LNCaP clone FGC (cell line): ENCODE results near the gene PVALB.

Experiments
- DNase-seq: peaks from one replicate; pipeline ENCODE4 v3.0.0-alpha.2; 2011; ENCODE audit warnings: low read depth
- H3K4me3 ChIP-seq: 2 replicates; pipeline ENCODE4 v1.5.1; 2011; ENCODE audit warnings: mild to moderate bottlenecking, low read depth, low read length, control low read depth
- CTCF ChIP-seq: IDR thresholded peaks from 2 replicates; pipeline ENCODE4 v1.5.1; 2012; ENCODE audit warnings: mild to moderate bottlenecking; ENCODE audit not compliant: control insufficient read depth, insufficient read depth; ENCODE audit errors: extremely low read depth

PVALB gene

GRCh38 chr22:36840106-36840505 is 23.3 kb upstream of the PVALB start:
- no peak for DNase-seq
- no peak overlapping the region for H3K4me3 ChIP-seq
- TF ChIP-seq CTCF, result no peak

- TF ChIP-seq CTCF, result no peak
- H3K4me3 ChIP-seq, result no peak overlapping the region
- DNase-seq, result no peak
Observed at GRCh38 chr22:36839356-36840073, 22.7 kb upstream of the PVALB start.

- DNase-seq, result no peak
- TF ChIP-seq CTCF, result no peak
Observed at GRCh38 chr22:36838119-36839030, 21.5 kb upstream of the PVALB start.

GRCh38 chr22:36835903-36836302 is 19.1 kb upstream of the PVALB start:
- no peak for TF ChIP-seq CTCF
- DNase-seq, result no peak
- H3K4me3 ChIP-seq, result no peak overlapping the region

More at GRCh38 chr22:36838119-36839030, 21.5 kb upstream of the PVALB start:
- no peak overlapping the region for H3K4me3 ChIP-seq

GRCh38 chr22:36833073-36833472 is 16.2 kb upstream of the PVALB start:
- no peak overlapping the region for H3K4me3 ChIP-seq
- DNase-seq, result no peak
- no peak for TF ChIP-seq CTCF

- no peak for DNase-seq
- no peak overlapping the region for H3K4me3 ChIP-seq
- no peak for TF ChIP-seq CTCF
Observed at GRCh38 chr22:36831717-36832116, 14.9 kb upstream of the PVALB start.
